ENCODE measurements around the gene RNF123.
A peak's percentile ranks its signal among the peaks of the same experiment; 100 is the strongest.

The RNF123 gene

GRCh38 chr3:49709852-49710251 is 20.5 kb downstream of the RNF123 start:
- no peak overlapping the region for H3K27ac Mint-ChIP-seq
- H3K4me3 Mint-ChIP-seq, result no peak overlapping the region
- peaks cover 6% of the 10 kb centered on the region for H3K4me1 Mint-ChIP-seq
- H3K36me3 Mint-ChIP-seq, result peaks cover 7% of the 10 kb centered on the region
- ATAC-seq (ENCODE audit: low read depth) (no peak), DNase-seq (ENCODE audit: low spot score in 2 of 2) (no peak)
- H3K9me3 Mint-ChIP-seq, result no peaks in the 10 kb centered on the region
- no peaks in the 10 kb centered on the region for H3K27me3 Mint-ChIP-seq

- ATAC-seq (ENCODE audit: low read depth) (no peak), DNase-seq (ENCODE audit: low spot score in 2 of 2) (no peak)
- Mint-ChIP-seq H3K36me3 (peaks cover 7% of the 10 kb centered on the region), H3K4me3 (no peak overlapping the region), H3K9me3 (no peaks in the 10 kb centered on the region), H3K4me1 (peaks cover 6% of the 10 kb centered on the region), H3K27me3 (no peaks in the 10 kb centered on the region), H3K27ac (no peak overlapping the region)
Observed at GRCh38 chr3:49711489-49711888, 22.1 kb downstream of the RNF123 start.

GRCh38 chr3:49712166-49712565 is 22.8 kb downstream of the RNF123 start:
- ATAC-seq (ENCODE audit: low read depth), result no peak

GRCh38 chr3:49712631-49713317 is 23.4 kb downstream of the RNF123 start:
- no peaks in the 10 kb centered on the region for H3K27me3 Mint-ChIP-seq
- H3K36me3 Mint-ChIP-seq, result peaks cover 4% of the 10 kb centered on the region
- ATAC-seq (ENCODE audit: low read depth) (no peak), DNase-seq (ENCODE audit: low spot score in 2 of 2) (no peak)
- no peak overlapping the region for H3K4me3 Mint-ChIP-seq
- H3K4me1 Mint-ChIP-seq, result peaks cover under 1% of the 10 kb centered on the region
- no peaks in the 10 kb centered on the region for H3K9me3 Mint-ChIP-seq
- H3K27ac Mint-ChIP-seq, result no peak overlapping the region

More at GRCh38 chr3:49712166-49712565, 22.8 kb downstream of the RNF123 start:
- H3K4me3 Mint-ChIP-seq, result no peak overlapping the region
- peaks cover 4% of the 10 kb centered on the region for H3K4me1 Mint-ChIP-seq
- peaks cover 5% of the 10 kb centered on the region for H3K36me3 Mint-ChIP-seq
- DNase-seq (ENCODE audit: low spot score in 2 of 2), result no peak
- H3K27me3 Mint-ChIP-seq, result no peaks in the 10 kb centered on the region
- no peaks in the 10 kb centered on the region for H3K9me3 Mint-ChIP-seq
- no peak overlapping the region for H3K27ac Mint-ChIP-seq

- Mint-ChIP-seq H3K9me3 (no peaks in the 10 kb centered on the region), H3K27me3 (no peaks in the 10 kb centered on the region), H3K4me1 (peaks cover under 1% of the 10 kb centered on the region), H3K36me3 (peaks cover 2% of the 10 kb centered on the region), H3K4me3 (no peak overlapping the region), H3K27ac (no peak overlapping the region)
- no peak for ATAC-seq (ENCODE audit: low read depth)
- no peak for DNase-seq (ENCODE audit: low spot score in 2 of 2)
Observed at GRCh38 chr3:49713336-49714105, 24.2 kb downstream of the RNF123 start.

GRCh38 chr3:49714728-49715550 is 25.6 kb downstream of the RNF123 start:
- Mint-ChIP-seq H3K36me3 (peaks cover 2% of the 10 kb centered on the region), H3K9me3 (no peaks in the 10 kb centered on the region), H3K4me3 (no peak overlapping the region), H3K27me3 (no peaks in the 10 kb centered on the region), H3K4me1 (peaks cover 8% of the 10 kb centered on the region), H3K27ac (no peak overlapping the region)
- ATAC-seq (ENCODE audit: low read depth), result no peak
- DNase-seq (ENCODE audit: low spot score in 2 of 2), result no peak

- Mint-ChIP-seq H3K4me3 (no peak overlapping the region), H3K27ac (no peak overlapping the region), H3K36me3 (peaks cover 2% of the 10 kb centered on the region), H3K4me1 (peaks cover 8% of the 10 kb centered on the region), H3K27me3 (no peaks in the 10 kb centered on the region), H3K9me3 (no peaks in the 10 kb centered on the region)
- ATAC-seq (ENCODE audit: low read depth) (no peak), DNase-seq (ENCODE audit: low spot score in 2 of 2) (no peak)
Observed at GRCh38 chr3:49715611-49716121, 26.3 kb downstream of the RNF123 start.

GRCh38 chr3:49716169-49716568 is 26.8 kb downstream of the RNF123 start:
- Mint-ChIP-seq H3K27ac (no peak overlapping the region), H3K4me3 (no peak overlapping the region), H3K9me3 (no peaks in the 10 kb centered on the region)

GRCh38 chr3:49716691-49717210 is 27.4 kb downstream of the RNF123 start:
- no peaks in the 10 kb centered on the region for H3K27me3 Mint-ChIP-seq
- no peak overlapping the region for H3K27ac Mint-ChIP-seq
- DNase-seq (ENCODE audit: low spot score in 2 of 2), result no peak
- H3K9me3 Mint-ChIP-seq, result no peaks in the 10 kb centered on the region
- ATAC-seq (ENCODE audit: low read depth), result no peak
- H3K36me3 Mint-ChIP-seq, result peaks cover 2% of the 10 kb centered on the region
- peaks cover 14% of the 10 kb centered on the region for H3K4me1 Mint-ChIP-seq
- no peak overlapping the region for H3K4me3 Mint-ChIP-seq

More at GRCh38 chr3:49716169-49716568, 26.8 kb downstream of the RNF123 start:
- Mint-ChIP-seq H3K36me3 (peaks cover 2% of the 10 kb centered on the region), H3K27me3 (no peaks in the 10 kb centered on the region), H3K4me1 (peaks cover 12% of the 10 kb centered on the region)
- no peak for ATAC-seq (ENCODE audit: low read depth)
- DNase-seq (ENCODE audit: low spot score in 2 of 2), result no peak

- peaks cover 2% of the 10 kb centered on the region for H3K36me3 Mint-ChIP-seq
- H3K27me3 Mint-ChIP-seq, result no peaks in the 10 kb centered on the region
- no peaks in the 10 kb centered on the region for H3K9me3 Mint-ChIP-seq
- peaks cover 15% of the 10 kb centered on the region for H3K4me1 Mint-ChIP-seq
- peak overlapping the region; percentile 46 for H3K4me3 Mint-ChIP-seq
- H3K27ac Mint-ChIP-seq, result no peak overlapping the region
- no peak for ATAC-seq (ENCODE audit: low read depth)
- DNase-seq (ENCODE audit: low spot score in 2 of 2), result no peak
Observed at GRCh38 chr3:49717211-49717958, 28.0 kb downstream of the RNF123 start.

GRCh38 chr3:49717959-49718857 is 28.9 kb downstream of the RNF123 start:
- Mint-ChIP-seq H3K36me3 (peaks cover 2% of the 10 kb centered on the region), H3K27ac (no peak overlapping the region), H3K9me3 (no peaks in the 10 kb centered on the region), H3K4me1 (peaks cover 21% of the 10 kb centered on the region), H3K27me3 (no peaks in the 10 kb centered on the region), H3K4me3 (peak overlapping the region; percentile 90)
- ATAC-seq (ENCODE audit: low read depth) (no peak), DNase-seq (ENCODE audit: low spot score in 2 of 2) (no peak)

- no peak for ATAC-seq (ENCODE audit: low read depth)
- H3K4me3 Mint-ChIP-seq, result peak overlapping the region; percentile 90
- DNase-seq (ENCODE audit: low spot score in 2 of 2), result no peak
- H3K27ac Mint-ChIP-seq, result peak overlapping the region; percentile 90
- no peaks in the 10 kb centered on the region for H3K27me3 Mint-ChIP-seq
- H3K36me3 Mint-ChIP-seq, result peaks cover 2% of the 10 kb centered on the region
- peaks cover 23% of the 10 kb centered on the region for H3K4me1 Mint-ChIP-seq
- no peaks in the 10 kb centered on the region for H3K9me3 Mint-ChIP-seq
Observed at GRCh38 chr3:49718858-49719213, 29.5 kb downstream of the RNF123 start.

Data from memory B cell (primary cell).